Endothelial cell of umbilical vein (primary cell): Measurements from ENCODE around the gene CEP85. TPM values are rescaled to one million over a fixed set of nuclear protein-coding genes. Genes with fewer than 3 reads are reported as not detected.

ENCODE experiments used
- BruUV-seq: library from RNA; stranded (reverse); fragments of 400-500 nt; replicated peaks from 2 replicates; lab custom pipeline; 2021; lab: Mats Ljungman, UMichigan
- CTCF ChIA-PET: fragments of 300-600, 350-600 bp; sonication (Branson Sonifier 250); formaldehyde crosslinking; loops from one replicate; lab custom pipeline; 2021; ENCODE audit warnings: antibody characterized with exemption, inconsistent platforms; lab: Charles Lee
- POLR2A ChIA-PET: fragments of 300-600, 350-600 bp; sonication (Branson Sonifier 250); formaldehyde crosslinking; loops from one replicate; lab custom pipeline; 2021; ENCODE audit warnings: antibody characterized with exemption, inconsistent platforms; lab: Charles Lee
- DNase-seq: peaks from one replicate; pipeline ENCODE4 v3.0.0-alpha.2; 2011; ENCODE audit warnings: low read depth, low spot score
- FAIRE-seq: peaks from 2 replicates; lab custom pipeline; 2011; peaks lifted over from hg19 to GRCh38; lab: Jason Lieb, UNC
- H2AFZ ChIP-seq: 2 replicates; pipeline ENCODE4 v1.6.0; 2012; ENCODE audit warnings: low read depth, low read length, control low read depth, inconsistent platforms
- H3K27ac ChIP-seq: 2 replicates; pipeline ENCODE4 v1.5.1; 2011; ENCODE audit warnings: low read depth, mild to moderate bottlenecking, control low read depth, low read length, moderate library complexity; ENCODE audit not compliant: insufficient read depth
- H3K27me3 ChIP-seq, 2 experiments: 2 replicates each; pipeline versions ENCODE4 v1.6.0 to v1.6.1; 2011; ENCODE audit warnings: low read length in 2 of 2, mixed read lengths in 1 of 2; ENCODE audit not compliant: control insufficient read depth in 2 of 2, insufficient read depth in 2 of 2
- H3K36me3 ChIP-seq, 2 experiments: 2 replicates in 1 of 2; 3 replicates in 1 of 2; pipeline ENCODE4 v1.5.1; 2011; ENCODE audit warnings: low read length in 2 of 2, mild to moderate bottlenecking in 1 of 2, moderate library complexity in 1 of 2; ENCODE audit not compliant: control insufficient read depth in 2 of 2, insufficient read depth in 2 of 2; ENCODE audit errors: extremely low read depth in 1 of 2
- H3K4me1 ChIP-seq: 3 replicates; pipeline ENCODE4 v1.5.1; 2011; ENCODE audit warnings: mild to moderate bottlenecking, low read length; ENCODE audit not compliant: control insufficient read depth, insufficient read depth; ENCODE audit errors: extremely low read depth
- H3K4me2 ChIP-seq: 2 replicates; pipeline ENCODE4 v1.6.1; 2011; ENCODE audit warnings: low read length, control low read depth, mixed read lengths; ENCODE audit not compliant: insufficient read depth
- H3K4me3 ChIP-seq, 3 experiments: fragments of 200-600 bp in 1 of 3; sonication (generic), shearing (Covaris generic) in 1 of 3; replicated peaks in 1 of 3; 2 replicates each; pipeline ENCODE4 v1.5.1; 2011 to 2016; ENCODE audit warnings: control low read depth in 3 of 3, low read length in 3 of 3, mild to moderate bottlenecking in 2 of 3, inconsistent platforms in 1 of 3, low read depth in 1 of 3, moderate library complexity in 1 of 3; ENCODE audit not compliant: insufficient read depth in 1 of 3
- H3K79me2 ChIP-seq: 2 replicates; pipeline ENCODE4 v1.6.0; 2012; ENCODE audit warnings: low read length, inconsistent platforms; ENCODE audit not compliant: control insufficient read depth, insufficient read depth
- H3K9ac ChIP-seq: replicated peaks from 2 replicates; pipeline ENCODE3; 2011; ENCODE audit warnings: low read length, control low read depth; ENCODE audit not compliant: insufficient read depth; ENCODE audit errors: extremely low read depth
- H3K9me1 ChIP-seq: replicated peaks from 3 replicates; pipeline ENCODE4 v1.6.0; 2011; ENCODE audit warnings: mild to moderate bottlenecking, low read length; ENCODE audit not compliant: control insufficient read depth, insufficient read depth; ENCODE audit errors: extremely low read depth
- H3K9me3 ChIP-seq: replicated peaks from 2 replicates; pipeline ENCODE4 v1.5.1; 2012; ENCODE audit warnings: low read length, inconsistent platforms; ENCODE audit not compliant: control insufficient read depth, insufficient read depth
- H4K20me1 ChIP-seq: replicated peaks from 2 replicates; pipeline ENCODE3; 2011; ENCODE audit warnings: mild to moderate bottlenecking, low read length; ENCODE audit not compliant: control insufficient read depth, insufficient read depth; ENCODE audit errors: extremely low read depth
- EZH2 ChIP-seq: IDR thresholded peaks from 2 replicates; pipeline ENCODE4 v1.6.1; 2012; ENCODE audit warnings: borderline replicate concordance, low read depth, mild to moderate bottlenecking, moderate library complexity, low read length, inconsistent platforms; ENCODE audit not compliant: severe bottlenecking
- FOS ChIP-seq: IDR thresholded peaks from 2 replicates; pipeline ENCODE4 v1.6.1; 2011; ENCODE audit warnings: mild to moderate bottlenecking, low read length, moderate library complexity, borderline replicate concordance; ENCODE audit not compliant: insufficient read depth
- GATA2 ChIP-seq: IDR thresholded peaks from 2 replicates; pipeline ENCODE4 v1.7.0; 2011; ENCODE audit warnings: low read depth, mild to moderate bottlenecking, moderate library complexity, mixed read lengths, low read length; ENCODE audit not compliant: insufficient read length, insufficient read depth
- JUN ChIP-seq: IDR thresholded peaks from 2 replicates; pipeline ENCODE4 v1.6.1; 2011; ENCODE audit warnings: borderline replicate concordance, low read depth; ENCODE audit not compliant: insufficient read length, insufficient read depth
- MYC ChIP-seq: IDR thresholded peaks from one replicate; pipeline ENCODE4 v1.6.1; 2011; ENCODE audit warnings: mild to moderate bottlenecking, low read depth, low read length
- POLR2A ChIP-seq: IDR thresholded peaks from 2 replicates; pipeline ENCODE4 v1.6.1; 2012; ENCODE audit warnings: low read depth, mild to moderate bottlenecking, control low read depth, low read length
- POLR2AphosphoS5 ChIP-seq: IDR thresholded peaks from 2 replicates; pipeline ENCODE4 v1.6.1; 2012; ENCODE audit warnings: low read depth, mild to moderate bottlenecking, control low read depth, low read length, moderate library complexity; ENCODE audit not compliant: insufficient read depth
- dilution Hi-C: fragments of 300-500 bp; cut with MboI; formaldehyde crosslinking; loops from one replicate; pipeline ENCODE4 v1.15.0; 2019; ENCODE audit warnings: low sequenced_read_pairs; ENCODE audit not compliant: extremely low pct_ligation_motif_present
- intact Hi-C: fragments of 100-400 bp; cut with micrococcal nuclease; formaldehyde crosslinking; loops from one replicate; pipeline ENCODE4 v1.10.0; 2022
- polyA plus RNA-seq, 4 experiments: library from polyadenylated mRNA; depleted of rRNA in 3 of 4; stranded (reverse) in 3 of 4; unstranded in 1 of 4; fragments of >200 nt; gene quantifications; 2 replicates each; pipeline versions ENCODE4 v1.2.1 to v1.2.3, GENCODE V29; 2011 to 2012; ENCODE audit warnings: missing spikeins in 1 of 4
- total RNA-seq: library from RNA; stranded (reverse); gene quantifications from 2 replicates; pipeline ENCODE4 v1.2.3, GENCODE V29; 2021
- TF ChIP-seq, protein P1 (sequence below): IDR thresholded peaks from 2 replicates; pipeline ENCODE4 v1.6.1; 2011; ENCODE audit not compliant: insufficient read depth, insufficient read length
- TF ChIP-seq, protein P2 (sequence below), 2 donors: IDR thresholded peaks; 1 replicate in 1 of 2; 2 replicates in 1 of 2; pipeline ENCODE4 v1.5.1; 2011; ENCODE audit warnings: low read length in 2 of 2, mild to moderate bottlenecking in 2 of 2, moderate library complexity in 2 of 2, control low read depth in 1 of 2, inconsistent platforms in 1 of 2, low read depth in 1 of 2; ENCODE audit not compliant: insufficient read depth in 1 of 2; ENCODE audit errors: extremely low read depth in 1 of 2

The CEP85 gene
- total and polyA plus RNA-seq, 2 donors (not counting 3 experiments of a cell fraction or from before 2014, with no cell fraction given): 15.2 to 17.8 TPM

DNA sequence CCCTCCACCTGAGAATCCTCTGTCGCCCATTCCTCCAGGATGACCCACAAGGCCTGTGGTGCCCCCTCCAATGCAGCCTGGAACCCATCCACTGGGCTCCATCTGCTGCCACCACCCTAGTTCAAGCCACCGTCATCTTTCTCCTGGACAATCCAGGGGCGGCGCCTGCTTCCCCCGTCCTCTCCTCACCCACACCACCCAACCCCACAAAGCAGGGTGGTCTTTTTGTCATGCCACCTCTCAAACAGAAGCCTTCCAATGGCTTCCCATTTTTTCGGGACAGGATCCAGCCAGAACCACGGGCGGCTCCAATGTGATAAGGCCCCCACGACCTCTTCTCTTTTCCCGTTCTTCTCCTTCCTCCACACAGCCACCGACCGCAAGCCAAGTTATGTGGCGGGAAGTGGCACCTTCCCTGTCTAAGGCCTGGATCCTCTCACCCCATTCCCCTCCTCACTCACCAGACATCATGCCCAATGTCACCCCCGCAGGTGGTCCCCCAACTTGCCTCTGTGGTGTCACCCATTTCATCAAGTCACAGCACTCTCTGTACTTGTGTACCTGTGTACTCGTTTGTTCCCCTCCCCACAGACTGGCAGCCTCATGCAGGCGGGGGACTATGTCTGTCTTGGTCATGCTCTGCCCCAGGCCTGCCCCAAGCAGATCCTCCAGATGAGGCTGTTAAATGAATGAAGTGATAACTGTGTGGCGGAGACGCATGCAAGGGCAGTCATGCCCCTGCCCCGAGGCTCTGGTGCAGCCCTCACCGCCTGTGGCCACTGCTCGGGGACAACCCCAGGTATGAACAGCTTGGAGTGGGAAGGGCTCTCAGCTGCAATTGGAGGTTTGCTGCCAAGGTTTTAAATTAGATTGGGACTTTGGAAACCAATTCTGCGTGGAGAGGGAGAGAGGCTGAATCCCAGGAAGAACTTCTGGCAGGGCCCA, 61.5 kb downstream of the CEP85 start:
- Histone ChIP-seq H3K9ac (no peak overlapping the region), H3K9me3 (no peaks in the 10 kb centered on the region), H3K4me3 (no peak overlapping the region), H3K4me2 (no peak overlapping the region), H3K27ac (no peak overlapping the region), H3K4me1 (peaks cover 4% of the 10 kb centered on the region), H3K9me1 (no peaks in the 10 kb centered on the region), H3K36me3 (no peaks in the 10 kb centered on the region), H3K27me3 (no peaks in the 10 kb centered on the region), H4K20me1 (no peaks in the 10 kb centered on the region), H3K79me2 (no peaks in the 10 kb centered on the region), H2AFZ (no peak overlapping the region)
- DNase-seq: no peak
- intact Hi-C loops (no loop called here), dilution Hi-C loops (no loop called here)
- BruUV-seq: no TSS peak
- TF ChIP-seq MYC: no peak
- TF ChIP-seq, protein P1, sequence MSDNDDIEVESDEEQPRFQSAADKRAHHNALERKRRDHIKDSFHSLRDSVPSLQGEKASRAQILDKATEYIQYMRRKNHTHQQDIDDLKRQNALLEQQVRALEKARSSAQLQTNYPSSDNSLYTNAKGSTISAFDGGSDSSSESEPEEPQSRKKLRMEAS: no peak
- TF ChIP-seq EZH2: no peak
- TF ChIP-seq, protein P2, sequence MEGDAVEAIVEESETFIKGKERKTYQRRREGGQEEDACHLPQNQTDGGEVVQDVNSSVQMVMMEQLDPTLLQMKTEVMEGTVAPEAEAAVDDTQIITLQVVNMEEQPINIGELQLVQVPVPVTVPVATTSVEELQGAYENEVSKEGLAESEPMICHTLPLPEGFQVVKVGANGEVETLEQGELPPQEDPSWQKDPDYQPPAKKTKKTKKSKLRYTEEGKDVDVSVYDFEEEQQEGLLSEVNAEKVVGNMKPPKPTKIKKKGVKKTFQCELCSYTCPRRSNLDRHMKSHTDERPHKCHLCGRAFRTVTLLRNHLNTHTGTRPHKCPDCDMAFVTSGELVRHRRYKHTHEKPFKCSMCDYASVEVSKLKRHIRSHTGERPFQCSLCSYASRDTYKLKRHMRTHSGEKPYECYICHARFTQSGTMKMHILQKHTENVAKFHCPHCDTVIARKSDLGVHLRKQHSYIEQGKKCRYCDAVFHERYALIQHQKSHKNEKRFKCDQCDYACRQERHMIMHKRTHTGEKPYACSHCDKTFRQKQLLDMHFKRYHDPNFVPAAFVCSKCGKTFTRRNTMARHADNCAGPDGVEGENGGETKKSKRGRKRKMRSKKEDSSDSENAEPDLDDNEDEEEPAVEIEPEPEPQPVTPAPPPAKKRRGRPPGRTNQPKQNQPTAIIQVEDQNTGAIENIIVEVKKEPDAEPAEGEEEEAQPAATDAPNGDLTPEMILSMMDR (IDR thresholded peaks at IDR 0.05; ENCODE audit: extremely low read depth in 1 of 2, insufficient read depth in 1 of 2, low read depth in 1 of 2, low read length in 2 of 2): no peak
- TF ChIP-seq FOS: no peak
- no peak for TF ChIP-seq POLR2AphosphoS5
- TF ChIP-seq POLR2A: no peak
- no peak for TF ChIP-seq JUN
- no peak for TF ChIP-seq GATA2
- ChIA-PET POLR2A (no interaction called here), CTCF (interaction anchor here (0.7 kb wide), 1 partner anchor 13 kb away, joined by 3 read pairs; no protein-coding TSS in a partner anchor)
- no peak for FAIRE-seq
